Hypothalamus (tissue), 51 donors: ENCODE results near the gene STON2.
A peak's percentile ranks its signal among the peaks of the same experiment; 100 is the strongest.

Source experiments
- DNase-seq, 51 donors: peaks; one replicate each; lab custom pipeline; 2025; lab: John Stamatoyannopoulos, UW

The STON2 gene

GRCh38 chr14:81305743-81306142 lies 94.4 kb downstream of the STON2 start:
- DNase-seq: no peak

GRCh38 chr14:81305065-81305464 lies 95.1 kb downstream of the STON2 start:
- no peak for DNase-seq

- peak in 4 of 51 donors; percentile 5 to 34 (median 16) for DNase-seq
Measured at GRCh38 chr14:81303258-81303935, 96.7 kb downstream of the STON2 start.

- no peak for DNase-seq
Measured at GRCh38 chr14:81302638-81303037, 97.5 kb downstream of the STON2 start.

GRCh38 chr14:81301813-81302212 lies 98.3 kb downstream of the STON2 start:
- no peak for DNase-seq

- no peak for DNase-seq
Measured at GRCh38 chr14:81301371-81301770, 98.8 kb downstream of the STON2 start.

GRCh38 chr14:81298911-81299310 lies 101.2 kb downstream of the STON2 start:
- no peak for DNase-seq

GRCh38 chr14:81298122-81298521 lies 102.0 kb downstream of the STON2 start:
- DNase-seq: no peak

- no peak for DNase-seq
Measured at GRCh38 chr14:81295958-81296923, 103.9 kb downstream of the STON2 start.

- DNase-seq: no peak
Measured at GRCh38 chr14:81289516-81289915, 110.6 kb downstream of the STON2 start.

GRCh38 chr14:81286574-81287370 lies 113.4 kb downstream of the STON2 start:
- DNase-seq: no peak

GRCh38 chr14:81285245-81285644 lies 114.9 kb downstream of the STON2 start:
- DNase-seq: no peak

- DNase-seq: peak in 3 of 51 donors; percentile 3 to 11 (median 7)
Measured at GRCh38 chr14:81281332-81281731, 118.8 kb downstream of the STON2 start.

GRCh38 chr14:81280136-81280791 lies 119.9 kb downstream of the STON2 start:
- no peak for DNase-seq

GRCh38 chr14:81277096-81277495 lies 123.0 kb downstream of the STON2 start:
- DNase-seq: peak in 1 of 51 donors; percentile 2

- no peak for DNase-seq
Measured at GRCh38 chr14:81276073-81277069, 123.8 kb downstream of the STON2 start.

GRCh38 chr14:81275305-81276072 lies 124.6 kb downstream of the STON2 start:
- peak in 18 of 51 donors; percentile 9 to 50 (median 21) for DNase-seq

GRCh38 chr14:81273961-81274575 lies 126.1 kb downstream of the STON2 start:
- no peak for DNase-seq
